GM18519 (cell line): Measurements from ENCODE around the gene KHSRP.
"Not testable (repeated sequence)": the region's sequence is repeated elsewhere in the genome, so short reads cannot be mapped to it uniquely, and the experiment has no call there.

ENCODE experiments used
- ATAC-seq: cut with Tn5 transposase; IDR thresholded peaks from one replicate; pipeline ENCODE4 v1.9.1; 2021; ENCODE audit warnings: mild to moderate bottlenecking, moderate library complexity; ENCODE audit not compliant: unreplicated experiment, low FRiP score

Gene KHSRP

DNA sequence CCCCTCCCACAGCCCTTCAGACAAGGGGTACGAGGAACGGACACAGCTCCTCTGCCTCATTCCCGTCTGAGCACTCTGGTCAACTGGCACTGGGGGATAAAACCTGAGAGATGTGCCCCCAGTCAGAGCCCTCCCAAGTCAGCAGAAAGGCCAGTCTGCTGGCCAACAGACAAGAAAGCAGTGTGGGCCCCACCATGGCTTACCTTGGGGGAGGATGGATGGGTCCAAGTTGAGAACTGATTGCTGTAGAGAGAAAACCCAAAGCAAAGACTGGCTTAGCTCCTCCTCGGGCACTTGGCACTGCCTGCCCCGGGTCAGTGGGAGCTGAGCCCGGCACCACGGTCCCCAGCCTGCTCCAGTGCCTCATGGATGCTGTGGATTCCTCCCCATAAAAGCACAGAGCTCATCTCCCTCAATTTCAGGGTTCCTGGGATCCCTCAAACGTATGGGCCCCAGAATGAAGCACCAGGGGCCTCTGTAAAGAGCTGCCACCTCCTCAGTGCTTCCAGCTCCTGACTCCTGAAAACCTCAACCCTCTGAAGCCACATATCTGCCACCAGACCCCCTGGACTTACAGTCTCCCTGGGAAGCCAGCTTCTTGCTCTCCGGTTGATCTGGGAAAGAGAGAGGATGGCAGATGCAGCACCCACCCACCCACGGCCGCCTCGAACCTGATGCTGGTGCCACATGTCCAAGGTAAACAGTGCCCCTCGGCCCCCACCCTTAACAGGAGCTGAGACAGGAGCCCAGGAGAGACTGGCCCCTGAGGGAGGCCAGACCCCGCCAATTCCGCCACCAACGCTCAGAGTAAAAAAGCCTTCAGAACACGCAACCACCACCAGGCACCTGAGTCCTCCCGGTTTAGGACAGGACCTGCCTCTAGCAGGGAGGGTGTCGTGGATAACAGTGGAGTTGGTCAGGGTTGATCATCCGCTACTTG is 3.3 kb downstream of the KHSRP start:
- no peak for ATAC-seq

DNA sequence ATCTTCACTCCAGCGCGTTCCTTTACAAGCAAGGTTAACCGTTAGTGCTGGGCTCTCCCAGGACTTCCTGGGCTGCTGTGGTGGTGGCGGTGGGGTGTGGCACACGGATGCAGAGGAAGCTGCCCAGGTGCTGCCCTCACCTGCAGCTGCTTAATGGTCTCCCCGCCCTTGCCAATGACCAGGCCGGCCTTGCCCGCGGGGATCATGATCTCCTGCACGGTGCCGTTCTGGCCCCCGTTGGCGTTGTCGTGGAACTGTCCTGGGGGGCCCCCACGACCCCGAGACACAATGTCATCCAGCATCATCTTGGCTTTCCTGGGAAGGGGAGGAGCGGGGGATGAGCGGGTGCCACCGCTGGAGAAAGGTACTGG is 6.1 kb downstream of the KHSRP start:
- ATAC-seq, result no peak

DNA sequence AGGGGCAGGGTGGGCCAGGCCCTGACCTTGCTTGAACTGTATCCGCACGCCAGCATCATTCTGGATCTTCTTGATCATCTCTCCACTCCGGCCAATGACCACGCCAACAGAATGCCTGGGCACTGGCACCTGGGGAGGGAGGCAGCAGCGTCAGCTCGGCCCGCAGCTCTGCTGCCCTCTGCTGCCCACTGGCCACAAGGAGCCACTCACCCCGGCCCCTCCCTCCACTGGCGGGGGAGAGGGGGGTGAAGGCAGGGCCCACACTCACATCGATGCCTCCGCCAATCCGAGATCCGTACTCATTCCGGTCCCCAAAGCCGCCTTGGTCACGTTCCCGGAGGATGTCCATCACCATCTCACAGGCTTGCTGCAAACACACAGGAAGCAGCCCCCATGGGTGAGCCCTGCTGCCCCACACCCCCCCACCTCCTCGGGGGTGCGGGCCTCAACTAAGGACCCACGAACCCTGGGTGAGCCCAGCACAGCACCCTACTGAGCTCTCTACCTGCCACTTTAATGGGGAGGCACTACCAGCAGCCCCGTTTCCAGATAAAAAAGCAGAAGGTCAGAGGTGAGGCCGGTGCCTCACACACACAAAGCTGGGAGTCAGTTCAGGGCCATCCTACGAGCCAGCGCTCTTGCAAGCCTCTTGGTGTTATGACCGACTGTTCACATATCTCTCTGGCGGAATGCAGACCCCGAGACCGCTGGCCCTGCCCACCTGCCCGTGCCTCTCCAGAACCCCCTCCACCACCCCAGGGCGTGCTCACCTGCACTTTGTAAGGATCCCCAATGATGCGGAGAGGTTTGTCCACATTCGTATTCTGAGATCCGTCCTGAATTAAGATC is 6.7 kb downstream of the KHSRP start:
- ATAC-seq, result no peak

DNA sequence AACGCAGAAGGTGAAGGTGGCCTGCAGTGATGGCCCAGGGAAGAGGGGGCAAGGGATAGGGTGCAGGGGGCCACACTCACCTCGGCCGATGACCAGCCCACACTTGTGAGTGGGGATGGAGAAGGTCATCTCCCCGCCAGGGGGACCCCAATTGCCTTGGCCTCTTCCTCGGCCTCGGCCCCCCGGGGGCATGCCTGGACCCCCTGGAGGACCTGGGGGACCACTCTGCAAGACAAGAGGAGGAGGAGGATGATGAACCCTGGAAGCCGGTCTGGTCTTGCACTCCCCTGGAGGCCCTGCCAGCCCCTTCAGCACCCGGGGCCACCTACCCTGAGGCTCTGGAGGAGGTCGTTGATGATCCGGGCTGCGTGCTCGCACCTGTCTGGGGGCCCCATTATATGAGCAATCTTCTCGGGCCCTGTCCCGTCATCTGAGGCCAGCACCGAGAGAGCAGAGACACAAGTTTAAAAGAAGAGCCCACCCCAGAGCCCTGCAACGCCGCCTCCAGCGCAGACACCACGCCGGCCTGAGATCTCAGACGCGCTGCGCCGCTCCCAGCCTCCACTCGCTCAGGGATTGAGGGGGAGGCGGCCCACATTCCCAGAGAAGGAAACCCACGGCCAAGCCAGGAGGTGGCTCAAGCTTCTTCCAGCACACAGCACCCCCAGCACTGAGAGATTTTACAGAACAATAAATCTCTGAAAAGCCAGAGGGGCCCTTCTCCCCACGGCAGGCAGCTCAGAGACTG is 7.8 kb downstream of the KHSRP start:
- ATAC-seq, result no peak

DNA sequence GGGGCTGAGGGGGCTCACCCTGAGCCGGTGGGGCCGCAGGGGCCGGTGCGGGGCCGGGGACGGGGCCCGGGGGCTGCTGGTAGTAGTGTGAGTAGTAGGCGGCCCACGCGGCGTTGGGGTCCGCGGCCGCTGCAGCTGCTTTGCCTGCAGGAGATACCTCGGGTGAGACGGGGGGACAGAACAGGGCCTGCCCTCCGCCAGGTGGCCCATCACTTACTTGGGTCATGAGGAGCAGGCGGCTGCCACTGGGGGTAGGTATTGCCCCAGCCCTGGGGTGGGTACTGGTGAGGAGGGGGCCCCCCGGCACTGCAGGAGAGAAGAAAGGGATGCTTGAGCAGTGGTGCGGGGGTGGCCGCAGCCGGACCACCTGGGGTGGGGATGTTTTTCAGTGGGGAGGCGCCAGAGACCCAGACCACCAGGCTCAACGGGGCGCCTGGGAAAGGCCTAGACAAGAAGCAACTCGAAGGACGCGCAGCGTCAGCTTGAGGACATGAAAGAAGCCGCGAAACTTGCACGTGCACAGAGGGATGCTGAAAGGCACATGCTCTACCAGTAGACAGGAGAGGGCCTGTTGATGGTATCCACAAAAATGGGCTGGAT is 8.9 kb downstream of the KHSRP start:
- no peak for ATAC-seq

- ATAC-seq, result no peak
Observed at GRCh38 chr19:6414793-6415590, 9.6 kb downstream of the KHSRP start.

DNA sequence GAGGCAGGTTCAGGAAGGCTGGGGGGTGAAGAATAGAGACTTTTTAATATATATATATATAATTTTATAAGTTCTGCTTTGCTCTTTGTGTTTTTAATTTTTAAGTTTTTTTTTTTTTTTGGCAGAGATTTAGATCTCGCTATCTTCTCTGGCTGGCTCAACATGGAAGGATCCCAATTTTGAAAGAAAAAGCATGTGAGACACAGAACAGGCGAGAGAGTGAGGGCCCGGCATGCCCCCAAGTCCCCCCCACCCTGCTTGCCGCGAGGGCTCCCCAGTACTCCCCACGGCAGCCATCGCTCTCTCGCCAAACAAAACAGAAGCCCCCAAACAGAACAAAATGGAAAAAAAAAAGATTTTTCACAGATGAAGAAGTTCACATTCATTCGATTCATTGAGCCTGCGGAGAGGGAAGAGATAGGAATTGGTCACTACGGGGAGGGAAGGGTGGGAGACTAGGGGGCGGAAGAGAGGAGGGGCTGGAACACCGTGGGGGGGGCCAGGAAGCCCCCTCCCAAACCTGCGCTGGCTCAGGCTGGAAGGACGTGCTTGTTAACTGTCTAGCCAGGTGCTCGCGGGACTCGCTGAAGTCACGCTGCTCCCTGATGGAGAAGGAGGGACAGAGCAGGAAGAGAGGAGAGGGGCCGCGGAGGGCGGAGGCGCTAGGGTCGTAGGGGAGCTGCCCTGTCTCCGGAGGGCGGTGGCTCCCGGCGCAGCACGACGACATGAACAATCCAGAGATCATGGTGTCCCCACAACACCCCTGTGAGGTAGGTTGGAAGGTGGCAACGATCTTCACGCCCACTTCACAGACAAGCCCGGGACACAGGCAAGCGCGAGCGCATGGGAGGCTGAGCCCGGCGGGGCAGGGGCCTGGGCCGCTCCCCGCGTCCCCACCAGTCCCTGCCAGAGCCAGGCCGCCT is 10.6 kb downstream of the KHSRP start:
- no peak for ATAC-seq

- ATAC-seq, result no peak
Observed at GRCh38 chr19:6413291-6413690, 11.3 kb downstream of the KHSRP start.

- no peak for ATAC-seq
Observed at GRCh38 chr19:6412447-6413091, 12.0 kb downstream of the KHSRP start.

DNA sequence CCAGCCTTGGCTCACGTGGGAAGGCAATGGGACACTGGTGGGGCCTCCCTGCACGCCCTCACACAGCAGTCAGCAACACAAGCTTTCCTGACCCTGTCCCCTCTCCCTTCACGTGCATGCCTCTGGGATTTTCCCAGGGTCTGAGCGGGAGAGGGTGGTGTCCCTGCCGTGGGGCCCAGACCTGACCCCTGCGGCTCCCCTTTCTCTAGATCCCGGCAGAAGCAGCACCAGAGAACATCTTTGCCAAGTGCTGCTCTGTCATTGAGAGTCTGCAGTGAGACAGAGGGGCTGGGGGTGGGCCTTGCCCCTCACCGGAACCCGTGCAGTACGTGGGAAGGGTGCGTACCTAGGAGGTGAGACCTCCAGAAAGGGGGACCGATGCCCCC is 12.6 kb downstream of the KHSRP start:
- no peak for ATAC-seq

DNA sequence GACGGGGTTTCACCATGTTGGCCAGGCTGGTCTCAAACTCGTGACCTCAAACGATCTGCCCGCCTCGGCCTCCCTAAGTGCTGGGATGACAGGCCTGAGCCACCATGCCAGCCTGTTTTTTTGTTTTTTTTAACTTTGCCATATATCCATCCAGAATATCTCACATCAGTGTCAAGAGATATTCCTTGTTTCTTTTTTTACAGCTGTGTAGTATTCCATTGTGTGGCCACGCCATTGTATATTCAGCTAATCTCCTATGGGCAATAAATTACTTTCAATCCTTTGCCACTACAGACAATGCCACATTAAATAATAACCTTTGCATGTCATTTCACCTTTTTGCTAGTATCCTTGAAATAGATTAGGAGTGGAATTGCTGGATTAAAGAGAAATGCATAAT is 15.3 kb downstream of the KHSRP start:
- ATAC-seq, result no peak

- no peak for ATAC-seq
Observed at GRCh38 chr19:6406401-6406800, 18.2 kb downstream of the KHSRP start.

DNA sequence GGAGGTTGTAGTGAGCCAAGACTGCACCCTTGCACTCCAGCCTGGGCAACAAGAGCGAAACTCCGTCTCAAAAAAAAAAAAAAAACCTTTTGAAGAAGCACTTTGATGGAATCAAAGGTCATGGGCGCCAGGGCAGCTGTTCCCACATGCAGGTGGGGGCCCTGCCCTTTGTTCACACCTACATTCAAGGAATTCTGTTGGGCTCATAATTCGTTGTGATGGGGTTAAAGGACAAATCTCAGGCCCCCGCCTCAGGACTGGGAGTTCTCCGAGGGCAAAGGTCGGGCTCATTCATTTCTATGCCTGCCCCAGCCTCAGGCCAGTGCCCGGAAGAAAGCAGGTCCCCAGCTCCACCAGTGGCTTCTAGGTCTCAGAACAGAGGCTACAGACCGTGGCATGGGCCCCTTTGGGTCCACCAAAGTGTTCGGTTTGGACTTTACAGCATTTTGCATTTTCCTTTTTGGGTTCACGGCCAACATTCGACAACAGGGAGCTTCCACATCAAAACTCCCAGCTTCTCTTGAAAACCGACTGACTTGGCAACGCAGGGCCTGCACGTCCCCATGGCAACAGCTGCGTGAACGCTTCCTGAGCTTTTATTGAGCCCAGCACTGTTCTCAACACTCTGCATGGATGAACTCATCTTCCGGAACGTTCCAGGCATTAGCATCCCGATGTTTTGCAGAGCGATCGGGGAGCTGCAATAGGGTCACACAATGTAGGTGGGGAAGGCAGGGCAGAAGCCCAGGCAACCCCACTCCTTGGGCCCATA is 21.6 kb downstream of the KHSRP start:
- ATAC-seq, result no peak

DNA sequence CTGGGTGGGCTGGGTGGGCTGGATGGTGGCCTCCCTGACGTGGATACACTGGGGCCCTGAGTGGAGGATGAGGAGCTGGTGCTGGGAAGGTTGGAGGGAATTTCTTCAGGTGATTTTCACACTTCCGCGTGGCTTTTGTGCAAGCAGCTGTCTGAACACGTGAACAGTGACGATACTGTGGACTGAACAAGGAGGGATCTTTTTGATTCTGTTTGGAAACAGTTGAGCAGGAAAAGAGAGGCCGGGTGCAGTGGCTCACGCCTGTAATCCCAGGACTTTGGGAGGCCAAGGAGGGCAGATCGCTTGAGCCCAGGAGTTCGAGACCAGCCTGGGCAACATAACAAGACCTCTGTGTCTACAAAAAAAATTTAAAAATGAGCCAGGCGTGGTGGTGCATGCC is 22.6 kb downstream of the KHSRP start:
- no peak for ATAC-seq

DNA sequence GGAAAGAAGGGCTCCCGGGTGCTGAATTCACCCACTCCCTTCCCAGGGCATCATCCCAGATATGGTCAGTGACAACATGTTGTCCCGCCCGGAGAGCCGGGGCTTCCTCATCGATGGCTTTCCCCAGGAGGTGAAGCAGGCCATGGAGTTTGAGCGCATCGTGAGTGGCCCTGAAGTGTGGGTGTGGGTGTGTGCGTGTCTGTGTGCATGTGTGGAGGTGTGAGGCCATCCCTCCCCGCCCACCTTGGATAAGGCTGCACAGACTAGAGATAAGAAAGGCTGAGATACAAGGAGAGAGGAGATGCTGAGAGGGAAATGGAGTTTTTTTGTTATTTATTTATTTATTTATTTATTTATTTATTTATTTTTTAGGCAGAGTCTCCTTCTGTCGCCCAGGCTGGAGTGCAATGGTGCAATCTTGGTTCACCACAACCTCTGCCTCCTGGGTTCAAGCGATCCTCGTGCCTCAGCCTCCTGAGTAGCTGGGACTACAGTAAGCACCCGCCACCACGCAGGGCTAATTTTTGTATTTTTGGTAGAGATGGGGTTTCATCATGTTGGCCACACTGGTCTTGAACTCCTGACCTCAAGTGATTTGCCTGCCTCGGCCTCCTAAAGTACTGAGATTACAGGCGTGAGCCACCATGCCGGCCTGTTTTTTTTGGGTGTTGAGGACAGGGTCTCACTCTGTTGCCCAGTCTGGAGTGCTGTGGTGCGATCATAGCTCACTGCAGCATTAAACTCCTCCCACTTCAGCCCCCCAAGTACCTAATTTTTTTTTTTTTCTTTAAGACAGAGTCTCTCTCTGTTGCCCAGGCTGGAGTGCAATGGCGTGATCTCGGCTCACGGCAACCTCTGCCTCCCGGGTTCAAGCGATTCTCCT is 24.3 kb downstream of the KHSRP start:
- ATAC-seq, result not testable (repeated sequence)

- no peak for ATAC-seq
Observed at GRCh38 chr19:6396305-6396704, 28.3 kb downstream of the KHSRP start.
